Measurements from ENCODE around the gene KRTAP5-10.
"Not testable (repeated sequence)": the region's sequence is repeated elsewhere in the genome, so short reads cannot be mapped to it uniquely, and the experiment has no call there.

Gene KRTAP5-10

GRCh38 chr11:71613931-71614330 is 48.6 kb downstream of the KRTAP5-10 start:
- not testable (repeated sequence) for DNase-seq

- DNase-seq = not testable (repeated sequence)
Measured at GRCh38 chr11:71614366-71614917, 49.1 kb downstream of the KRTAP5-10 start.

GRCh38 chr11:71615003-71615402 is 49.6 kb downstream of the KRTAP5-10 start:
- DNase-seq = not testable (repeated sequence)

All from NCI-H345 (cell line).